NCI-H187 treated with DMSO at 0.1 percent for 48 hours (cell line): ENCODE data around the gene PPP1R9B.

Source experiments
- DNase-seq: peaks from one replicate; lab custom pipeline; 2025; lab: John Stamatoyannopoulos, UW

The PPP1R9B gene

GRCh38 chr17:50187751-50188530 lies 37.5 kb upstream of the PPP1R9B start:
- DNase-seq, result no peak

GRCh38 chr17:50187394-50187725 lies 36.9 kb upstream of the PPP1R9B start:
- DNase-seq, result no peak

GRCh38 chr17:50186661-50187393 lies 36.4 kb upstream of the PPP1R9B start:
- DNase-seq, result no peak

- no peak for DNase-seq
Measured at GRCh38 chr17:50185631-50186471, 35.4 kb upstream of the PPP1R9B start.

GRCh38 chr17:50184611-50185398 lies 34.3 kb upstream of the PPP1R9B start:
- DNase-seq, result no peak

- DNase-seq, result no peak
Measured at GRCh38 chr17:50184064-50184463, 33.6 kb upstream of the PPP1R9B start.

GRCh38 chr17:50183421-50183994 lies 33.0 kb upstream of the PPP1R9B start:
- DNase-seq, result no peak

- DNase-seq, result no peak
Measured at GRCh38 chr17:50182783-50183420, 32.4 kb upstream of the PPP1R9B start.

GRCh38 chr17:50181591-50182560 lies 31.4 kb upstream of the PPP1R9B start:
- no peak for DNase-seq

- DNase-seq, result no peak
Measured at GRCh38 chr17:50181144-50181543, 30.7 kb upstream of the PPP1R9B start.

GRCh38 chr17:50180620-50181019 lies 30.1 kb upstream of the PPP1R9B start:
- no peak for DNase-seq

GRCh38 chr17:50180111-50180510 lies 29.6 kb upstream of the PPP1R9B start:
- DNase-seq, result no peak

- DNase-seq, result no peak
Measured at GRCh38 chr17:50177983-50178834, 27.7 kb upstream of the PPP1R9B start.

GRCh38 chr17:50177476-50177875 lies 27.0 kb upstream of the PPP1R9B start:
- DNase-seq, result no peak

GRCh38 chr17:50176559-50177357 lies 26.3 kb upstream of the PPP1R9B start:
- DNase-seq, result no peak

GRCh38 chr17:50175035-50175807 lies 24.7 kb upstream of the PPP1R9B start:
- DNase-seq, result no peak

GRCh38 chr17:50174444-50174843 lies 24.0 kb upstream of the PPP1R9B start:
- no peak for DNase-seq
